Osteoblast (primary cell): ENCODE data around the gene CCDC81. TPM values are rescaled to one million over a fixed set of nuclear protein-coding genes. Genes with fewer than 3 reads are reported as not detected.

Experiments
- DNase-seq: peaks from one replicate; pipeline ENCODE4 v3.0.0; 2011; ENCODE audit warnings: low spot score, mixed read lengths; ENCODE audit not compliant: insufficient read length; ENCODE audit errors: missing footprints
- H2AFZ ChIP-seq: 2 replicates; pipeline ENCODE4 v1.6.0; 2011; ENCODE audit warnings: mild to moderate bottlenecking, low read length
- H3K27ac ChIP-seq: 2 replicates; pipeline ENCODE4 v1.5.1; 2011; ENCODE audit warnings: mild to moderate bottlenecking, low read depth, low read length, moderate library complexity
- H3K27me3 ChIP-seq: 2 replicates; pipeline ENCODE4 v1.6.0; 2012; ENCODE audit warnings: mild to moderate bottlenecking, control low read depth, inconsistent platforms, low read length, moderate library complexity; ENCODE audit not compliant: insufficient read depth
- H3K36me3 ChIP-seq: 2 replicates; pipeline ENCODE4 v1.5.1; 2011; ENCODE audit warnings: mild to moderate bottlenecking, low read length, control low read depth, moderate library complexity; ENCODE audit not compliant: insufficient read depth
- H3K4me1 ChIP-seq: 2 replicates; pipeline ENCODE4 v1.5.1; 2011; ENCODE audit warnings: mild to moderate bottlenecking, low read length, control low read depth, moderate library complexity; ENCODE audit not compliant: insufficient read depth
- H3K4me2 ChIP-seq: 2 replicates; pipeline ENCODE4 v1.6.0; 2011; ENCODE audit warnings: mild to moderate bottlenecking, low read length; ENCODE audit not compliant: insufficient read depth
- H3K4me3 ChIP-seq: fragments of 200-600 bp; sonication (generic); 3 replicates; pipeline ENCODE4 v1.5.1; 2012; ENCODE audit warnings: mild to moderate bottlenecking, low read length, inconsistent platforms; ENCODE audit not compliant: insufficient read depth
- H3K79me2 ChIP-seq: 2 replicates; pipeline ENCODE4 v1.6.0; 2012; ENCODE audit warnings: mild to moderate bottlenecking, low read length, control low read depth, inconsistent platforms; ENCODE audit not compliant: insufficient read depth
- H3K9me3 ChIP-seq: 2 replicates; pipeline ENCODE4 v1.5.1; 2011; ENCODE audit warnings: low read depth, low read length, control low read depth
- H4K20me1 ChIP-seq: 2 replicates; pipeline ENCODE4 v1.6.0; 2012; ENCODE audit warnings: mild to moderate bottlenecking, low read length, control low read depth; ENCODE audit not compliant: insufficient read depth
- total RNA-seq: library from RNA; depleted of rRNA; stranded (reverse); fragments of >200 nt; gene quantifications from 2 replicates; pipeline ENCODE4 v1.2.3, GENCODE V29; 2012
- TF ChIP-seq, protein P1 (sequence below): IDR thresholded peaks from 2 replicates; pipeline ENCODE4 v1.5.1; 2011; ENCODE audit warnings: mild to moderate bottlenecking, low read depth, low read length, moderate library complexity; ENCODE audit errors: extremely low read depth

CCDC81 gene
- total RNA-seq, 1 donor: 0.36 TPM

DNA sequence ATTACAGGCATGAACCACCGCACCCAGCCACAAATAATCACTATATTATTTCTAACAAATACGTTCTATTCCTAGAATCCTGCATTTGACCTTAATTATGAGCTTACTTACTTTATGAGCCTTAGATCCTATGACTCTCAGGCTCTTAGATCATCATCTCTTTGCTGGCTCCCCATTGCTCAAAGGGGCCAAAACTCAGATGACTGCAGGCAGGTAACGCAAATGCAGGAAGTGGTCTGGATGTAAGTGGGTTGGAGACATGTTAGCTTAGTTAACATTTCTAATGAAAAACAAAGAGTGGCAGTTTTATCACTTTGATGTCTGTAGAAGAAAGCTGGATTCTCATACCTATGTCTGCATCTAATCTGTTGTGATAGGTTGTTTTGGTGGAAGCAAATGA is 23.4 kb downstream of the CCDC81 start:
- no peak overlapping the region for H3K4me3 ChIP-seq
- H2AFZ ChIP-seq: no peak overlapping the region
- H3K27me3 ChIP-seq: no peaks in the 10 kb centered on the region
- no peaks in the 10 kb centered on the region for H3K9me3 ChIP-seq
- H4K20me1 ChIP-seq: no peaks in the 10 kb centered on the region
- no peak overlapping the region for H3K4me2 ChIP-seq
- H3K27ac ChIP-seq: no peak overlapping the region
- TF ChIP-seq, protein P1, sequence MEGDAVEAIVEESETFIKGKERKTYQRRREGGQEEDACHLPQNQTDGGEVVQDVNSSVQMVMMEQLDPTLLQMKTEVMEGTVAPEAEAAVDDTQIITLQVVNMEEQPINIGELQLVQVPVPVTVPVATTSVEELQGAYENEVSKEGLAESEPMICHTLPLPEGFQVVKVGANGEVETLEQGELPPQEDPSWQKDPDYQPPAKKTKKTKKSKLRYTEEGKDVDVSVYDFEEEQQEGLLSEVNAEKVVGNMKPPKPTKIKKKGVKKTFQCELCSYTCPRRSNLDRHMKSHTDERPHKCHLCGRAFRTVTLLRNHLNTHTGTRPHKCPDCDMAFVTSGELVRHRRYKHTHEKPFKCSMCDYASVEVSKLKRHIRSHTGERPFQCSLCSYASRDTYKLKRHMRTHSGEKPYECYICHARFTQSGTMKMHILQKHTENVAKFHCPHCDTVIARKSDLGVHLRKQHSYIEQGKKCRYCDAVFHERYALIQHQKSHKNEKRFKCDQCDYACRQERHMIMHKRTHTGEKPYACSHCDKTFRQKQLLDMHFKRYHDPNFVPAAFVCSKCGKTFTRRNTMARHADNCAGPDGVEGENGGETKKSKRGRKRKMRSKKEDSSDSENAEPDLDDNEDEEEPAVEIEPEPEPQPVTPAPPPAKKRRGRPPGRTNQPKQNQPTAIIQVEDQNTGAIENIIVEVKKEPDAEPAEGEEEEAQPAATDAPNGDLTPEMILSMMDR: no peak
- no peak for DNase-seq
- peaks cover 29% of the 10 kb centered on the region for H3K4me1 ChIP-seq
- H3K79me2 ChIP-seq: no peaks in the 10 kb centered on the region
- no peaks in the 10 kb centered on the region for H3K36me3 ChIP-seq

DNA sequence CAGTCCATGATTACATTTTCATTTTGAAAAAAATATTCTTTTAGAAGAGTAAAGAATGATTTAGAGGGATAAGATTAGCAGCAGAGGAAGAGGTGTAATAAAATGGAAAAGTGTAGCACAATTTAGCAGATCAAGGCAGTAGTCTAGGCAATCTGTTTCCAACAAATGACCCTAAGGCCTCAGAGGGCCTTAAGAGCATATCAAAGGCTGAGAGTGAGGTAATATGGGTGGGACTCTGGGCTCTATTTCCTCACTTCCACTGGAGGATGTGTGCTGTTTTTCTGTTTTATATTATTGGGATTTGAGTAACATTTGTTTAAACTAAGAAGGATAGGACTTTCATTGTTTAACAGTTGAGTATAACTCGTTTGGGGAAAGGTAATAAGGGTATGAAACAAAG is 28.8 kb downstream of the CCDC81 start:
- Histone ChIP-seq H3K4me2 (no peak overlapping the region), H2AFZ (peak overlapping the region; percentile 31)

DNA sequence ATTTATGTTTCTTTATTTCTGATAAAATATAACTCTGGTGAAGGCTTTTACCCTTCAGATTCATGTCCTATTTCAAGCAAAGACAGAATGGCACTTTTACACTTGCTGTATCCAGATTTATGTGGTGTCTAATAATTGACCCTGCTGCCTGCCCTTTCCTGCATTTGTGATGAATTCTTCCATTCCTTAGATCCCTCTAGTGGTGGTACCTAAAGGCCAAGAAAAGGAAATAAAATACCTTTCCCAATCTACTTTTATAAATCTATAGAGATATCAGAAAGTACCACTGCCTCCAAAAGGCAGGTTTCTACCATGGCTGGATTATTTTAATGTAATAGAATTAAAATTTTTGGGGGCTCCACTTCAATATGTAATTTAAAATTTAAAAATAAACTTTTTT is 34.2 kb downstream of the CCDC81 start:
- Histone ChIP-seq H3K36me3 (no peaks in the 10 kb centered on the region), H3K79me2 (no peaks in the 10 kb centered on the region), H3K27ac (no peak overlapping the region), H3K27me3 (no peaks in the 10 kb centered on the region), H3K9me3 (no peaks in the 10 kb centered on the region), H3K4me1 (no peaks in the 10 kb centered on the region), H3K4me2 (no peak overlapping the region), H2AFZ (no peak overlapping the region), H4K20me1 (no peaks in the 10 kb centered on the region), H3K4me3 (no peak overlapping the region)
- TF ChIP-seq, protein P1: peak; percentile 50
- peak; percentile 74 for DNase-seq

More for the DNA sequence above, 28.8 kb downstream of the CCDC81 start:
- DNase-seq: no peak
- TF ChIP-seq, protein P1: no peak
- no peaks in the 10 kb centered on the region for H3K4me1 ChIP-seq
- H3K27me3 ChIP-seq: no peaks in the 10 kb centered on the region
- no peak overlapping the region for H3K27ac ChIP-seq
- no peak overlapping the region for H3K4me3 ChIP-seq
- H4K20me1 ChIP-seq: no peaks in the 10 kb centered on the region
- H3K36me3 ChIP-seq: no peaks in the 10 kb centered on the region
- H3K79me2 ChIP-seq: no peaks in the 10 kb centered on the region
- no peaks in the 10 kb centered on the region for H3K9me3 ChIP-seq

DNA sequence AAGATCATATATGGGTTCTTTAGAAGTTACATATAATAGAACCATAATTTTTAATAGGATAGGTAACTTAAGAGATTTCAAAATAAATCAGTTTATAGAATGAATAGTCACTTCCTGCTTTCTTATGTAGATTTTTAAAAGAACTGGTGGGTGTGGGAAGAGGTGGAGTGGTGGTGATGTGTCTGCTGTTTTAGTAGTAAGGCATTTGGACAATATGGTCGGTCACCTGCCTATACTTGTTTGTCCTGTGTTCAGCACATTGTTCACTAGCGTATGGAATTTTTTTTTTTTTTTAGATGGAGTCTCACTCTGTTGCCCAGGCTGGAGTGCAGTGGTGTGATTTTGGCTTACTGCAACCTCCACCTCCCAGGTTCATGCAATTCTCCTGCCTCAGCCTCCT is 39.3 kb downstream of the CCDC81 start:
- Histone ChIP-seq H3K4me2 (no peak overlapping the region), H3K4me1 (peaks cover 5% of the 10 kb centered on the region), H3K36me3 (no peaks in the 10 kb centered on the region), H4K20me1 (no peaks in the 10 kb centered on the region), H3K9me3 (no peaks in the 10 kb centered on the region), H3K27me3 (no peaks in the 10 kb centered on the region), H2AFZ (no peak overlapping the region), H3K27ac (no peak overlapping the region), H3K79me2 (no peaks in the 10 kb centered on the region), H3K4me3 (no peak overlapping the region)
- DNase-seq: no peak
- TF ChIP-seq, protein P1: no peak
